ENCODE data around the gene DCTN5.

DCTN5 gene

GRCh38 chr16:23597003-23597756, 44.1 kb upstream of the DCTN5 start:
- Histone ChIP-seq H2AK5ac (ENCODE audit: low read length) (no peak overlapping the region), H3K27me3 (ENCODE audit: insufficient read depth, low read length) (no peaks in the 10 kb centered on the region), H2BK120ac (ENCODE audit: insufficient read depth, low read length, poor library complexity) (no peak overlapping the region), H2AFZ (ENCODE audit: insufficient read depth, low read length, poor library complexity) (no peak overlapping the region), H3K9ac (ENCODE audit: low read length) (no peak overlapping the region), H4K8ac (ENCODE audit: low read depth, low read length) (peak overlapping the region; percentile 74), H3K18ac (ENCODE audit: low read length) (no peak overlapping the region), H3K79me1 (ENCODE audit: low read length) (peaks cover 4% of the 10 kb centered on the region), H4K91ac (ENCODE audit: low read depth, low read length) (peak overlapping the region; percentile 75), H3K4me2 (ENCODE audit: low read length) (no peak overlapping the region), H3K4me1 (ENCODE audit: control insufficient read depth in 1 of 2, insufficient read depth in 2 of 2, low read length in 2 of 2) (peaks cover 5 to 10% of the 10 kb centered on the region in 2 experiments), H3K9me3 (ENCODE audit: insufficient read depth, low read depth, low read length) (no peaks in the 10 kb centered on the region), H4K12ac (ENCODE audit: low read depth, low read length) (peak overlapping the region; percentile 47), H3K23ac (ENCODE audit: low read length) (no peak overlapping the region), H3K4ac (ENCODE audit: low read depth, low read length) (no peak overlapping the region), H2BK12ac (ENCODE audit: low read length) (peak overlapping the region; percentile 18), H3K36me3 (ENCODE audit: control insufficient read depth in 1 of 2, insufficient read depth in 2 of 2, low read length in 2 of 2) (peaks cover 9 to 15% of the 10 kb centered on the region in 2 experiments), H3K27ac (ENCODE audit: low read depth, low read length) (no peak overlapping the region), H3K4me3 (ENCODE audit: low read depth, low read length) (no peak overlapping the region), H3K79me2 (ENCODE audit: control insufficient read depth, insufficient read depth, low read length, poor library complexity) (peaks cover 12% of the 10 kb centered on the region), H3K14ac (ENCODE audit: low read length) (no peak overlapping the region), H2BK5ac (ENCODE audit: low read depth, low read length, poor library complexity) (no peak overlapping the region)
- peak; percentile 28 to 44 for DNase-seq
- WGBS (ENCODE audit: extremely low coverage, insufficient coverage, insufficient read length), result no CpG with 5 or more reads among the region's 11 CpGs

DNA sequence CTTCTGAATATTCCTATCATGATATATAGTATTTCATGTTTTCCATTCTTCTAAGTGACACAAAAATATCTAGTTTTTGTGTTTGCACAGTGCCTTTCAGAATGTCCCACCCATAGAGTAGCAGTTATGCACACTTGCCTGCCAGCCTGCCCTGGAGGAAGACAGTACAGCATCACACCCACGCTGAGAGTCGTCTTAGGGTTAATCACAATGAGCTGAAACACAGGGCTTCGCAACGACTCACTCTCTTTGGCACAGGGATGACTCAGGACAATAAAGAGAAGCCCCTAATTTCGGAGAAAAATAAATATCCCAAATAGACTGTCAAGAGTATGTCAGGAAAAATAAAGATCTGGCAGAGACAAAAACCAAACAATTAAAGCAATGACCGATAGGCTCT, 33.5 kb upstream of the DCTN5 start:
- H3K4me1 ChIP-seq (ENCODE audit: control insufficient read depth in 1 of 2, insufficient read depth in 2 of 2, low read length in 2 of 2), result no peaks in the 10 kb centered on the region

GRCh38 chr16:23608194-23608593, 33.1 kb upstream of the DCTN5 start:
- no peak for DNase-seq

More for the DNA sequence above, 33.5 kb upstream of the DCTN5 start:
- no peaks in the 10 kb centered on the region for H3K9me3 ChIP-seq (ENCODE audit: insufficient read depth, low read depth, low read length)
- H2BK5ac ChIP-seq (ENCODE audit: low read depth, low read length, poor library complexity), result peak overlapping the region; percentile 21
- H3K18ac ChIP-seq (ENCODE audit: low read length), result no peak overlapping the region
- H3K4me3 ChIP-seq (ENCODE audit: low read depth, low read length), result no peak overlapping the region
- no peak overlapping the region for H4K8ac ChIP-seq (ENCODE audit: low read depth, low read length)
- H2AFZ ChIP-seq (ENCODE audit: insufficient read depth, low read length, poor library complexity), result no peak overlapping the region
- peak overlapping the region; percentile 73 for H3K9ac ChIP-seq (ENCODE audit: low read length)
- H4K91ac ChIP-seq (ENCODE audit: low read depth, low read length), result no peak overlapping the region
- H3K79me2 ChIP-seq (ENCODE audit: control insufficient read depth, insufficient read depth, low read length, poor library complexity), result no peaks in the 10 kb centered on the region
- H4K12ac ChIP-seq (ENCODE audit: low read depth, low read length), result no peak overlapping the region
- H3K36me3 ChIP-seq (ENCODE audit: control insufficient read depth in 1 of 2, insufficient read depth in 2 of 2, low read length in 2 of 2), result peaks cover 22 to 26% of the 10 kb centered on the region in 2 experiments
- no peak overlapping the region for H2BK12ac ChIP-seq (ENCODE audit: low read length)
- H3K14ac ChIP-seq (ENCODE audit: low read length), result no peak overlapping the region
- no peak overlapping the region for H2BK120ac ChIP-seq (ENCODE audit: insufficient read depth, low read length, poor library complexity)
- no peak overlapping the region for H3K27ac ChIP-seq (ENCODE audit: low read depth, low read length)
- H3K27me3 ChIP-seq (ENCODE audit: insufficient read depth, low read length), result no peaks in the 10 kb centered on the region
- no peaks in the 10 kb centered on the region for H3K79me1 ChIP-seq (ENCODE audit: low read length)
- no peak overlapping the region for H3K4ac ChIP-seq (ENCODE audit: low read depth, low read length)
- no peak overlapping the region for H2AK5ac ChIP-seq (ENCODE audit: low read length)
- DNase-seq, result no peak
- no CpG with 5 or more reads among the region's 6 CpGs for WGBS (ENCODE audit: extremely low coverage, insufficient coverage, insufficient read length)
- no peak overlapping the region for H3K4me2 ChIP-seq (ENCODE audit: low read length)
- peak overlapping the region; percentile 33 for H3K23ac ChIP-seq (ENCODE audit: low read length)

DNA sequence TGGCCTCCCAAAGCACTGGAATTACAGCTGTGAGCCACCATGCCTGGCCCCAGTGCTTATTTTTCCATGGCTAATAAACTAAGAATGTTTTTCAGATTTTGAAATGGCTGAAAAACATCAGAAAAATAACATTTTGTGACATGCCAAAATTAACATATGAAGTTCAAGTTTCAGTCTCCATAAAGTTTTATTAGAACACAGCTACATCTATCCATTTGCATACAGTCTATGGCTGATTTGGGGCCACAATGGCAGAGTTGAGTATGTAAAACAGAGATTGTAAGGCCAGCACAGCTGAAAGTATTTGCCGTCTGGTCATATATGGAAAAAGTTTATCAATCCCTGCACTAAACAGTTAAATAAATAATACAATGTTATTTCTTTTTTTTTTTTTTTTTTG, 31.3 kb upstream of the DCTN5 start:
- Histone ChIP-seq H3K9ac (ENCODE audit: low read length) (no peak overlapping the region), H3K4me3 (ENCODE audit: low read depth, low read length) (no peak overlapping the region), H2AK5ac (ENCODE audit: low read length) (no peak overlapping the region), H2BK120ac (ENCODE audit: insufficient read depth, low read length, poor library complexity) (no peak overlapping the region), H3K4me1 (ENCODE audit: control insufficient read depth in 1 of 2, insufficient read depth in 2 of 2, low read length in 2 of 2) (no peaks in the 10 kb centered on the region), H3K23ac (ENCODE audit: low read length) (no peak overlapping the region), H2BK5ac (ENCODE audit: low read depth, low read length, poor library complexity) (no peak overlapping the region), H3K27me3 (ENCODE audit: insufficient read depth, low read length) (no peaks in the 10 kb centered on the region), H3K14ac (ENCODE audit: low read length) (no peak overlapping the region), H4K91ac (ENCODE audit: low read depth, low read length) (no peak overlapping the region), H3K18ac (ENCODE audit: low read length) (no peak overlapping the region), H2BK12ac (ENCODE audit: low read length) (no peak overlapping the region), H4K12ac (ENCODE audit: low read depth, low read length) (no peak overlapping the region), H3K79me2 (ENCODE audit: control insufficient read depth, insufficient read depth, low read length, poor library complexity) (no peaks in the 10 kb centered on the region), H2AFZ (ENCODE audit: insufficient read depth, low read length, poor library complexity) (no peak overlapping the region), H3K36me3 (ENCODE audit: control insufficient read depth in 1 of 2, insufficient read depth in 2 of 2, low read length in 2 of 2) (peaks cover 20% of the 10 kb centered on the region in 2 experiments), H3K9me3 (ENCODE audit: insufficient read depth, low read depth, low read length) (no peaks in the 10 kb centered on the region), H3K4ac (ENCODE audit: low read depth, low read length) (no peak overlapping the region), H4K8ac (ENCODE audit: low read depth, low read length) (no peak overlapping the region), H3K79me1 (ENCODE audit: low read length) (no peaks in the 10 kb centered on the region), H3K4me2 (ENCODE audit: low read length) (no peak overlapping the region), H3K27ac (ENCODE audit: low read depth, low read length) (no peak overlapping the region)
- no CpG with 5 or more reads among the region's 1 CpG for WGBS (ENCODE audit: extremely low coverage, insufficient coverage, insufficient read length)
- no peak for DNase-seq

More at GRCh38 chr16:23608194-23608593, 33.1 kb upstream of the DCTN5 start:
- no peak overlapping the region for H2AK5ac ChIP-seq (ENCODE audit: low read length)
- no peak overlapping the region for H3K4me2 ChIP-seq (ENCODE audit: low read length)
- H3K79me2 ChIP-seq (ENCODE audit: control insufficient read depth, insufficient read depth, low read length, poor library complexity), result no peaks in the 10 kb centered on the region
- no peak overlapping the region for H3K14ac ChIP-seq (ENCODE audit: low read length)
- H4K8ac ChIP-seq (ENCODE audit: low read depth, low read length), result no peak overlapping the region
- H3K23ac ChIP-seq (ENCODE audit: low read length), result no peak overlapping the region
- H3K4me3 ChIP-seq (ENCODE audit: low read depth, low read length), result no peak overlapping the region
- H4K91ac ChIP-seq (ENCODE audit: low read depth, low read length), result no peak overlapping the region
- H4K12ac ChIP-seq (ENCODE audit: low read depth, low read length), result no peak overlapping the region
- no peak overlapping the region for H3K18ac ChIP-seq (ENCODE audit: low read length)
- no peak overlapping the region for H2BK120ac ChIP-seq (ENCODE audit: insufficient read depth, low read length, poor library complexity)
- no peaks in the 10 kb centered on the region for H3K9me3 ChIP-seq (ENCODE audit: insufficient read depth, low read depth, low read length)
- no CpG with 5 or more reads among the region's 4 CpGs for WGBS (ENCODE audit: extremely low coverage, insufficient coverage, insufficient read length)
- no peak overlapping the region for H2BK5ac ChIP-seq (ENCODE audit: low read depth, low read length, poor library complexity)
- no peak overlapping the region for H3K9ac ChIP-seq (ENCODE audit: low read length)
- no peak overlapping the region for H2BK12ac ChIP-seq (ENCODE audit: low read length)
- no peaks in the 10 kb centered on the region for H3K4me1 ChIP-seq (ENCODE audit: control insufficient read depth in 1 of 2, insufficient read depth in 2 of 2, low read length in 2 of 2)
- H3K36me3 ChIP-seq (ENCODE audit: control insufficient read depth in 1 of 2, insufficient read depth in 2 of 2, low read length in 2 of 2), result peaks cover 22 to 26% of the 10 kb centered on the region in 2 experiments
- no peak overlapping the region for H3K4ac ChIP-seq (ENCODE audit: low read depth, low read length)
- H3K27ac ChIP-seq (ENCODE audit: low read depth, low read length), result no peak overlapping the region
- no peaks in the 10 kb centered on the region for H3K79me1 ChIP-seq (ENCODE audit: low read length)
- H3K27me3 ChIP-seq (ENCODE audit: insufficient read depth, low read length), result no peaks in the 10 kb centered on the region
- no peak overlapping the region for H2AFZ ChIP-seq (ENCODE audit: insufficient read depth, low read length, poor library complexity)
